ENCODE data around the gene CDH12.

- TF ChIP-seq CTCF (IDR thresholded peaks at IDR 0.05 in 4 of 5, conservative IDR thresholded peaks at IDR 0.05 in 1 of 5): no peak
- TF ChIP-seq POLR2A (IDR thresholded peaks at IDR 0.05): no peak
These were observed 142.5 kb downstream of the CDH12 start for GRCh38 chr5:22710660-22711059.

Measured in gastrocnemius medialis (tissue), 4 donors.